ENCODE results near the gene RAPGEFL1.

RAPGEFL1 gene

GRCh38 chr17:40159456-40159855, 17.8 kb upstream of the RAPGEFL1 start:
- TF ChIP-seq FOXP2 (optimal IDR thresholded peaks at IDR 0.05; ENCODE audit: borderline replicate concordance, extremely low read depth, extremely low read length, insufficient read depth): no peak

GRCh38 chr17:40167685-40168261, 9.5 kb upstream of the RAPGEFL1 start:
- TF ChIP-seq SIN3A (IDR thresholded peaks at IDR 0.05; ENCODE audit: borderline replicate concordance, insufficient read depth, low read length) (no peak), TAF1 (IDR thresholded peaks at IDR 0.05; ENCODE audit: borderline replicate concordance, insufficient read depth, low read length) (no peak), REST (IDR thresholded peaks at IDR 0.05; ENCODE audit: insufficient read depth in 1 of 2, low read depth in 2 of 2, low read length in 2 of 2) (no peak), FOXP2 (optimal IDR thresholded peaks at IDR 0.05; ENCODE audit: borderline replicate concordance, extremely low read depth, extremely low read length, insufficient read depth) (no peak), POLR2AphosphoS5 (IDR thresholded peaks at IDR 0.05; ENCODE audit: low read depth, low read length) (no peak)

- TF ChIP-seq REST (IDR thresholded peaks at IDR 0.05; ENCODE audit: insufficient read depth in 1 of 2, low read depth in 2 of 2, low read length in 2 of 2): no peak
- TF ChIP-seq FOXP2 (optimal IDR thresholded peaks at IDR 0.05; ENCODE audit: borderline replicate concordance, extremely low read depth, extremely low read length, insufficient read depth): no peak
Observed at GRCh38 chr17:40168262-40168832, 8.9 kb upstream of the RAPGEFL1 start.

- no peak for TF ChIP-seq POLR2AphosphoS5 (IDR thresholded peaks at IDR 0.05; ENCODE audit: low read depth, low read length)
- TF ChIP-seq SIN3A (IDR thresholded peaks at IDR 0.05; ENCODE audit: borderline replicate concordance, insufficient read depth, low read length): no peak
- TF ChIP-seq TAF1 (IDR thresholded peaks at IDR 0.05; ENCODE audit: borderline replicate concordance, insufficient read depth, low read length): no peak
- TF ChIP-seq FOXP2 (optimal IDR thresholded peaks at IDR 0.05; ENCODE audit: borderline replicate concordance, extremely low read depth, extremely low read length, insufficient read depth): no peak
- no peak for TF ChIP-seq REST (IDR thresholded peaks at IDR 0.05; ENCODE audit: insufficient read depth in 1 of 2, low read depth in 2 of 2, low read length in 2 of 2)
Observed at GRCh38 chr17:40170325-40170724, 6.9 kb upstream of the RAPGEFL1 start.

- no peak for TF ChIP-seq FOXP2 (optimal IDR thresholded peaks at IDR 0.05; ENCODE audit: borderline replicate concordance, extremely low read depth, extremely low read length, insufficient read depth)
Observed at GRCh38 chr17:40171750-40172149, 5.5 kb upstream of the RAPGEFL1 start.

- TF ChIP-seq SIN3A (IDR thresholded peaks at IDR 0.05; ENCODE audit: borderline replicate concordance, insufficient read depth, low read length) (no peak), TAF1 (IDR thresholded peaks at IDR 0.05; ENCODE audit: borderline replicate concordance, insufficient read depth, low read length) (no peak), REST (IDR thresholded peaks at IDR 0.05; ENCODE audit: insufficient read depth in 1 of 2, low read depth in 2 of 2, low read length in 2 of 2) (no peak), FOXP2 (optimal IDR thresholded peaks at IDR 0.05; ENCODE audit: borderline replicate concordance, extremely low read depth, extremely low read length, insufficient read depth) (no peak), POLR2AphosphoS5 (IDR thresholded peaks at IDR 0.05; ENCODE audit: low read depth, low read length) (no peak)
Observed at GRCh38 chr17:40173091-40173777, 4.0 kb upstream of the RAPGEFL1 start.

Data from PFSK-1 (cell line).